Hepatocyte (in vitro differentiated cells): ENCODE data around the gene SNCG. TPM values are rescaled to one million over a fixed set of nuclear protein-coding genes. Genes with fewer than 3 reads are reported as not detected.

Source experiments
- DNase-seq: peaks from one replicate; pipeline ENCODE4 v3.0.0-alpha.2; 2016; ENCODE audit warnings: low spot score
- H2AFZ ChIP-seq: fragments of 200-600 bp; sonication (generic); 2 replicates; pipeline ENCODE4 v1.6.0; 2016; ENCODE audit warnings: antibody characterized with exemption, mild to moderate bottlenecking
- H3K27ac ChIP-seq: fragments of 200-600 bp; sonication (generic); 2 replicates; pipeline ENCODE4 v1.5.1; 2016; ENCODE audit warnings: mild to moderate bottlenecking
- H3K27me3 ChIP-seq: fragments of 200-600 bp; sonication (generic); 2 replicates; pipeline ENCODE4 v1.6.1; 2016
- H3K36me3 ChIP-seq: fragments of 200-600 bp; sonication (generic); replicated peaks from 2 replicates; pipeline ENCODE4 v1.5.1; 2016; ENCODE audit warnings: low read depth; ENCODE audit not compliant: insufficient read depth
- H3K4me1 ChIP-seq: fragments of 200-600 bp; sonication (generic); 2 replicates; pipeline ENCODE4 v1.5.1; 2016; ENCODE audit warnings: mild to moderate bottlenecking, moderate library complexity; ENCODE audit not compliant: insufficient read depth
- H3K4me2 ChIP-seq: fragments of 200-600 bp; sonication (generic); 2 replicates; pipeline ENCODE4 v1.6.0; 2016
- H3K4me3 ChIP-seq: fragments of 200-600 bp; sonication (generic); 2 replicates; pipeline ENCODE4 v1.5.1; 2016; ENCODE audit warnings: mild to moderate bottlenecking
- H3K79me2 ChIP-seq: fragments of 200-600 bp; sonication (generic); 2 replicates; pipeline ENCODE4 v1.6.0; 2017; ENCODE audit warnings: mild to moderate bottlenecking
- H3K9me2 ChIP-seq: fragments of 200-600 bp; sonication (generic); replicated peaks from 2 replicates; pipeline ENCODE4 v1.6.0; 2017; ENCODE audit warnings: mild to moderate bottlenecking; ENCODE audit not compliant: insufficient read depth
- H3K9me3 ChIP-seq: fragments of 200-600 bp; sonication (generic); 2 replicates; pipeline ENCODE4 v1.5.1; 2016; ENCODE audit warnings: low read depth, mild to moderate bottlenecking
- H4K20me1 ChIP-seq: fragments of 200-600 bp; sonication (generic); 2 replicates; pipeline ENCODE4 v1.6.0; 2016; ENCODE audit warnings: mild to moderate bottlenecking; ENCODE audit not compliant: insufficient read depth, poor library complexity, severe bottlenecking
- EZH2 ChIP-seq: fragments of 200-600 bp; sonication (generic); IDR thresholded peaks from 2 replicates; pipeline ENCODE4 v1.6.1; 2016; ENCODE audit warnings: antibody characterized with exemption, mild to moderate bottlenecking, borderline replicate concordance
- EZH2phosphoT487 ChIP-seq: fragments of 200-600 bp; sonication (generic); IDR thresholded peaks from one replicate; pipeline ENCODE4 v1.6.1; 2018; ENCODE audit warnings: antibody characterized with exemption, mild to moderate bottlenecking, low read depth, moderate library complexity; ENCODE audit not compliant: unreplicated experiment, severe bottlenecking
- WGBS: methylation state at CpG from one replicate; pipeline ENCODE4 v1.1.6; 2016; ENCODE audit warnings: low lambda C conversion rate; ENCODE audit errors: missing lambda C conversion rate; 5-methylcytosine and 5-hydroxymethylcytosine counted together
- polyA plus RNA-seq: library from polyadenylated mRNA; unstranded; fragments of >200 nt; fragmentation: Nextera tagmentation; extraction: Ambion mirVana; gene quantifications from 2 replicates; pipeline ENCODE4 v1.2.1, GENCODE V29; 2016
- total RNA-seq: library from RNA; depleted of rRNA; stranded (reverse); fragments of >200 nt; gene quantifications from 2 replicates; pipeline ENCODE4 v1.2.3, GENCODE V29; 2014
- TF ChIP-seq, protein P1 (sequence below): fragments of 200-600 bp; sonication (generic); IDR thresholded peaks from 2 replicates; pipeline ENCODE4 v1.5.1; 2016; ENCODE audit warnings: antibody characterized with exemption, mild to moderate bottlenecking; ENCODE audit not compliant: poor library complexity

Gene SNCG
- total and polyA plus RNA-seq, 2 experiments from 2014 or later: 12.1 to 18.5 TPM

DNA sequence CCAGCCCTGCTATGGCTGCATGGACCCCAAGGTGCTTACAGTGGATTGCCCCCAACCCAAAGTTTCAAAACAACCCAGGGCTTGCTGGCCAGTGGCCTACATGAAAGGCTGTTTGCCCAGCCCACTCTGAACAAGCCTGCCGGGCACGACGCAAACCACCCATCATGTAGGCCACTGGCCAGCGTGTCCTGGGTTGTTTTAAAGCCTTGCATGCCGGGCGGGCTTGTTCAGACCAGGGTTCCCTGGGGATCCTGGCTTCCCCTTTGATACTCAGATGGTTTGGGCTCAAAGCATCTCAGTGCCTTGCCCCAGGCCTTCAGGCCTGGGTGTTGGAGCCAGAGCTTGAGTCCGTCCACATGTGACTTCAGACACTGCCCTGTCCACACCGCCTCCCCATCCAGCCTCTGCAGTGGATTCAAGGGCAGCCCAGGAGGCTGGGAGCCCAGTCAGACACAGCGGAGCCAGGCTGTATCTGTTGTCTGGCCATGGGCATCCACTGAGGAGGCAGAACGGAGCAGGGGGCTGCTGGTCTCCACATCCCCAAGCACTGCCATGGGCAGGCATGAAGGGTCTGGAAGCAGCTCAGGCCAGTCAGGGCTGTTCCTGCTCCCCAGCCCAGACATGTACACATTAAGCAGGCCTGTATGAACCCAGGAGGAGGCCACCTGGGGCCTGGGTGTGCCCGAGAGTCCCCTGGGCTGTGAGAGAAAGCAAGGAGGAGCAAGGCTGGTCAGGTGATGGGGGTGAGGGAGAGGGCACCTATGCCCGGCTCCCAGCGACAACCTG lies 5.9 kb downstream of the SNCG start:
- no peak overlapping the region for H2AFZ ChIP-seq
- H3K4me3 ChIP-seq: no peak overlapping the region
- H3K4me1 ChIP-seq: peaks cover 10% of the 10 kb centered on the region
- DNase-seq: peak; percentile 5
- H4K20me1 ChIP-seq: no peaks in the 10 kb centered on the region
- H3K9me2 ChIP-seq: no peaks in the 10 kb centered on the region
- no peaks in the 10 kb centered on the region for H3K27me3 ChIP-seq
- no peak overlapping the region for H3K27ac ChIP-seq
- no peaks in the 10 kb centered on the region for H3K9me3 ChIP-seq
- no peaks in the 10 kb centered on the region for H3K79me2 ChIP-seq
- 91% methylated on average over 13 of the region's 13 CpGs for WGBS
- TF ChIP-seq EZH2: no peak
- TF ChIP-seq, protein P1, sequence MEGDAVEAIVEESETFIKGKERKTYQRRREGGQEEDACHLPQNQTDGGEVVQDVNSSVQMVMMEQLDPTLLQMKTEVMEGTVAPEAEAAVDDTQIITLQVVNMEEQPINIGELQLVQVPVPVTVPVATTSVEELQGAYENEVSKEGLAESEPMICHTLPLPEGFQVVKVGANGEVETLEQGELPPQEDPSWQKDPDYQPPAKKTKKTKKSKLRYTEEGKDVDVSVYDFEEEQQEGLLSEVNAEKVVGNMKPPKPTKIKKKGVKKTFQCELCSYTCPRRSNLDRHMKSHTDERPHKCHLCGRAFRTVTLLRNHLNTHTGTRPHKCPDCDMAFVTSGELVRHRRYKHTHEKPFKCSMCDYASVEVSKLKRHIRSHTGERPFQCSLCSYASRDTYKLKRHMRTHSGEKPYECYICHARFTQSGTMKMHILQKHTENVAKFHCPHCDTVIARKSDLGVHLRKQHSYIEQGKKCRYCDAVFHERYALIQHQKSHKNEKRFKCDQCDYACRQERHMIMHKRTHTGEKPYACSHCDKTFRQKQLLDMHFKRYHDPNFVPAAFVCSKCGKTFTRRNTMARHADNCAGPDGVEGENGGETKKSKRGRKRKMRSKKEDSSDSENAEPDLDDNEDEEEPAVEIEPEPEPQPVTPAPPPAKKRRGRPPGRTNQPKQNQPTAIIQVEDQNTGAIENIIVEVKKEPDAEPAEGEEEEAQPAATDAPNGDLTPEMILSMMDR: no peak
- no peak for TF ChIP-seq EZH2phosphoT487
- H3K4me2 ChIP-seq: no peak overlapping the region
- no peaks in the 10 kb centered on the region for H3K36me3 ChIP-seq

DNA sequence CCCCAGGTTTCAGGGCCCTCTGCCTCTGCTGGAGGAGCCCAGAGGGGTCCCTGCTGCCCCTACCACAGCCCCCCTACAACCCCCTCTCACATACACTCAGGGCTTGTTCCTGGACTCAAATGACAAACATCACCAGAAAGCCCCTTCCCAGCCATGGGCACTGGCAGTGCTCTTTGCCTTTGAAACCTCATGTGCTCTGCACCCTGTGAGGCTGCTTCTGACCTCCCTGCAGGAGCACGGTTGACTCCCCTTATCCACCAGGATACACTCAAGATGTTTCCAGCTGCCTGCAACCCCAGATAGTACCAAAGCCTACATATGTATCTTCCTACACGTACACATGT lies 6.4 kb downstream of the SNCG start:
- Histone ChIP-seq H3K4me1 (peaks cover 12% of the 10 kb centered on the region), H2AFZ (no peak overlapping the region), H3K79me2 (no peaks in the 10 kb centered on the region), H4K20me1 (no peaks in the 10 kb centered on the region), H3K4me2 (no peak overlapping the region), H3K4me3 (no peak overlapping the region), H3K9me2 (no peaks in the 10 kb centered on the region), H3K27me3 (no peaks in the 10 kb centered on the region), H3K36me3 (no peaks in the 10 kb centered on the region), H3K9me3 (no peaks in the 10 kb centered on the region), H3K27ac (no peak overlapping the region)
- TF ChIP-seq EZH2 (no peak), EZH2phosphoT487 (no peak)
- TF ChIP-seq, protein P1: no peak
- WGBS: 90% methylated on average over 2 of the region's 2 CpGs
- no peak for DNase-seq

DNA sequence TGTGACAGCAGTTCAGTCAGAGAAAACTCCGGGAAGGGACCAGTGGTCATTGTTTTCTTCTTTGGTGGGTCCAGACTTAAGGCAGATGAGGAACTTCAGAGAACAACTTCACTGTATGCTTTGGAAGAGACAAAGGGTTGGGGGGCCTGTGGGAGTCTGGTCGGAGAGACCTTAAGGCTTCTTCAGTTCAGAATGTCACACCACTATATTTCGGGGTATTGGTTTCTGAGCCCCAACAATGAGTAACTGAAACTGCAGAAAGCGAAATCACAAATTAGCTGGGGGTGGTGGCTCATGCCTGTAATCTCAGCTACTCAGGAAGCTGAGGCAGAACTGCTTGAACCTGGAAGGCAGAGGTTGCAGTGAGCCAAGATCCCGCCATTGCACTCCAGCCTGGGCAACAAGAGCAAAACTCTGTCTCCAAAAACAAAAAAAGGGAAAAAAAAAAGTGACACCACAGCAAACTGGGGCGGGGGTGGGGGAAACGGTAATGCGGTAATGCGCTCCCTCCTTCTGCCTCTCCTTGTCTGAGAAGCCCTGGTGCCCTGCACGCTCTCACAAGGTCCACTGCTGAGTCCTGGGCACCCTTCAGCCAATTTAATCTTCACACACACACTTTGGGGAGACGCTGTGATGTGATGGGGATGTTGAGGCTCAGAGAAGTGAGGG lies 7.7 kb downstream of the SNCG start:
- no peaks in the 10 kb centered on the region for H3K9me3 ChIP-seq
- H3K36me3 ChIP-seq: no peaks in the 10 kb centered on the region
- H3K4me2 ChIP-seq: no peak overlapping the region
- H3K4me3 ChIP-seq: no peak overlapping the region
- WGBS: 74% methylated on average over 11 of the region's 11 CpGs
- H3K9me2 ChIP-seq: no peaks in the 10 kb centered on the region
- H4K20me1 ChIP-seq: no peaks in the 10 kb centered on the region
- TF ChIP-seq EZH2 (no peak), EZH2phosphoT487 (no peak)
- TF ChIP-seq, protein P1: no peak
- peak overlapping the region; percentile 61 for H2AFZ ChIP-seq
- peaks cover 22% of the 10 kb centered on the region for H3K4me1 ChIP-seq
- DNase-seq: no peak
- no peak overlapping the region for H3K27ac ChIP-seq
- H3K27me3 ChIP-seq: no peaks in the 10 kb centered on the region
- H3K79me2 ChIP-seq: no peaks in the 10 kb centered on the region
